NCI-H748 (cell line): ENCODE data around the gene ARHGEF3.

Experiments
- DNase-seq: peaks from one replicate; lab custom pipeline; 2025; ENCODE audit not compliant: unreplicated experiment; lab: John Stamatoyannopoulos, UW

ARHGEF3 gene

GRCh38 chr3:56823984-56824703 is 22.4 kb upstream of the ARHGEF3 start:
- DNase-seq: no peak

GRCh38 chr3:56823421-56823926 is 21.7 kb upstream of the ARHGEF3 start:
- DNase-seq: no peak

DNA sequence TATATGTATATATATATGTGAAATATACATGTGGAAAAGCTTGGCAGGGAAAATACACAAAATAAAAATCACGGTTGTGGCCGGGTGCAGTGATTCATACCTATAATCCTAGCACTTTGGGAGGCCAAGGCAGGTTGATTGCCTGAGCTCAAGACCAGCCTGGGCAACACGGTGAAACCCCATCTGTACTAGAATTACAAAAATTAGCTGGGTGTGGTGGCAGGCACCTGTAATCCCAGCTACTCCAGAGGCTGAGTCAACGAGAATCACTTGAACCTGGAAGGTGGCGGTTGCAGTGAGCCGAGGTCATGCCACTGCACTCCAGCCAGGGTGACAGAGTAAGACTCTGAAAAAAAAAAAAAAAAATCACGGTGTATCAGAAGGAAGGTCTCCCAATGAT is 20.8 kb upstream of the ARHGEF3 start:
- DNase-seq: peak; percentile 25

DNA sequence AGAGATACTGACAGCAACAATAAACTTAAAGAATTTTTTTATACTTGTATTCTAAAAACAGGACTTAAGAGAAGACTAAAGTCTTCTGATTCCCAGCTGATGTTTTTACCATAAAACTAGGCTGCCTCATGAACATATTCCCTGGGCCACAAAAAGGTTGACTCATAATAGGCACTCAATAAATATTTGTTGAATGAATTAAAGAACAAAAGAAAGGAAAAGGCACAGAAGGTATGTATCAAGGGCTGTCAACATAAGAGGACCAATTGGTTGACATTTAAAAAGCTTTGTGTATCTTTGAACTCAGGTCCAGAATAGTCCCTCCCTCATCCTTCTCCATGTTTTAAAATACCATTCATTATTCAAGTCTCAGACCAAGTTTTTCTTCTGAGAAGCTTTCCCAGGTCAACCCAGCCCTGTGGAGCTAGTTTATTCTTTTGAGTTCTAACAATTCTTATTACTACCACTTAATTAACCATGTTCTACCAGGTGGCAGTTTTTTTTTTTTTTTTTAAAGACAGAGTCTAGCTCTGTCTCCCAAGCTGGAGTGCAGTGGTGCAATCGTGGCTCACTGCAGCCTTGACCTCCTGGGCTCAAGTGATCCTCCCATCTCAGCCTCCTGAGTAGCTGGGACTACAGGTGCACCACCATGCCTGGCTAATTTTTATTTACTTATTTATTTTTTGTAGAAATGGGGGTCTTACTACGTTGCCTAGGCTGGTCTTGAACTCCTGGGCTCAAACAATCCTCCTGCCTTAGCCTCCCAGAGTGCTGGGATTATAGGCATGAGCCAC is 17.5 kb upstream of the ARHGEF3 start:
- peak; percentile 79 for DNase-seq

DNA sequence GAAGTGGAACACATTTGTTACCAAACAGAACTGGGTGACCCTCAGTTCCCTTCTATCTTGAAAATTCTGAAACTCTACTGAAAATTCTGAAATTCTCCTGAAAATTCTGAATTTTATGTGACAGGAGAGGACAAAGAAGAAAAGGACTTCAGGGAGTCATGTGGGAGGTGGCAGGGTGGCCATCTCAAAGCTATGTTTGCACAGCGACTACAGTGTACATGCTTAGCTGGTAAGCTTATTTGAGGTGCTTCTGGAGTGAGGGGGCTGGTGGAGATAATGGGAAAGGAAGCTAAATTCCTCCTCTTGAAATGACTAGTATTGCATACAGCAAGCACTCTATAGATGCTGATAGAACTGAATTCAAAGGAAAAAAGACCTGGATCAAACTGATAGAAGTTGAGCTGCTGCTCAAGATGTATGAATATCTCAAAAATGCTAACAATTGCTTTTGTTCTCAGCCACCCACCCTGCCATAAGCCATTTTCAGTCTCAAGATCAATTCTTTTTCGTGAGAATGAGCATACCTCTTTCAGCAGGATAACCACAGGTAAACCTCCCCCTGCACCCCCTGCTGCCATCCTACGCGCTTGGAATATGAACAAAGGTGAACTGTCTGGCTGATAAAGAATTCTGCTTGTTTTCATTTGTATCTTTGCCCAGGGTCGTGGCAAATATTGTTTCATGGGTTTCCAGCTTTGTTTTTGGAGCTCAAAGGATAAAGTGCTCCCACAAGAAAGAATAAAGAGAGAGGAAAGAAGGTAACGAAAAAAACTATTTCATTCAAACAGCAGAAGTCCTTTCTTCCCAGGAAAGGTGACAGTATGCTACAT is 16.6 kb upstream of the ARHGEF3 start:
- DNase-seq: peak; percentile 52

GRCh38 chr3:56817646-56818045 is 15.9 kb upstream of the ARHGEF3 start:
- DNase-seq: no peak

GRCh38 chr3:56816061-56816460 is 14.3 kb upstream of the ARHGEF3 start:
- no peak for DNase-seq

DNA sequence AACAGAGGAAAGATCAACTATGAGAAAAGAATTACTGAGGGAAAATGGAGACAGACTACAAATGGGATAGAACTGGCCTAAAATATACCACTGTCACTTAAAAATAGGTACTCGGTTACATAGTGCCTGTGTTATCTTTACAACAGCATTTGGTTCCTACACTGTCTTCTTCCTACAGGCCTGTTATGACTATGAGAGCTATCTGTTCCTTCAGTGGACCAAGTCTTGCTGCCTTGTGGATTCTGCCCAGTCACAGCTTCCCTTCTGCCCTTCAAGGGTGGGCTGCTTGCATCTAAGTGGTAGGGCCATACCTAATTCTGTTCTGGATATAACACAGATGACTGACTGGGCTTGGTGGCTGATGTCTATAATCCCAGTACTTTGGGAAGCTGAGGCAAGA is 13.8 kb upstream of the ARHGEF3 start:
- no peak for DNase-seq

DNA sequence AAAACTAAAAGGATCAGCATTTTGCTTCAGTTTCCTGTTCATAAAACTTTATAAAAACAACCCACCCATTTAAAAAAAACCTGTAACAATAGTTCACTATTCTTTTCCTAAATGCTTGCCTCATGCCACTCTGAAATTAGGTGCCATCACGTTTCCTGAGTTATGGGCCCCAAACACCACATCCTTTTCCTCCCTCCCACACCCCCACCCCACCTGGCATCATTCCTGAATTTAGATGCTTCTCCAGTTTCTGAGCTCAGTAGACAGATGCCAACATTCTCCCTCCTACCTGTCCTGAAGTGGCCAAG is 11.9 kb upstream of the ARHGEF3 start:
- DNase-seq: no peak

DNA sequence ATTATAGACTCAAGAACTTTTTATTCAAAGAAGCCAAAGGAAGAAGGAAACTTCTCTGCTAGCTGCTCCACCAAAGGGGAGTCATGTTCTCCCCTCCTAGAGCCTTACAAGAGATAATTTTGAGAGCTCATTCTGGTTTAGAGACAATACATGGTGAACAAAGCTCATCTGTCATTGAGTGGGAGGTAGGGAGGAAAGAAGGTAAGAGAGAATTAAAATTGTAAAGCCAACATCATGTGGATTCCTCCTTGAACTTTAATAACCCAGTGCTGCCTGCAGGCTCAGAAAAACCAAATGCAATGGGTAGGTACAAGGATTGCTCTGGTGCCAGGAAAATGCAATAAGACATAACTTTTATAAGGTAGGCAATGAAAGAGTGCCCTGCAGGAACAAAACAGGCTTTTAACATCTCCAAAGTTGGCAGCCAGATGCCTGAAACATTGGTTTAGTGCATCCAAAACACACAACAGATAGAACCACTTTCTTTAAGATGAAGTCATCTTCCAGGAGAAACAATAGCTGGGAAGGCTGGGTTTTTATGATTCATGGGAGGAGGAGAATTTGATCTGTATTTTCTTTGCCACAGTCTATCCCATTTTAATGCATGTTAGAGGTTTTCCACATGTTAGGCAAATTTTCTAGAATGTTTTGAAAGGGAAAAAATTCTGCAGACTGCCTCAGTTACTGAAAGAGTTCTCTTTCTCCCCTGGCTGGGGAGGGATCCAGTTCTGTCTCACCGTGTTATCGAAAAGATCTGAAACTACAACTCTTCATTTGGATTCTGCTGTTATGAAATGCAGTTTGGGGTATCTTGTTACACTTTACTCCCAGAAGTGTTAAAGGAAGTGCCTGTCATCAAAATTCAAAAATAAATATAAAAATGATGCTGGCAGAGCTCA is 11.3 kb upstream of the ARHGEF3 start:
- DNase-seq: no peak

DNA sequence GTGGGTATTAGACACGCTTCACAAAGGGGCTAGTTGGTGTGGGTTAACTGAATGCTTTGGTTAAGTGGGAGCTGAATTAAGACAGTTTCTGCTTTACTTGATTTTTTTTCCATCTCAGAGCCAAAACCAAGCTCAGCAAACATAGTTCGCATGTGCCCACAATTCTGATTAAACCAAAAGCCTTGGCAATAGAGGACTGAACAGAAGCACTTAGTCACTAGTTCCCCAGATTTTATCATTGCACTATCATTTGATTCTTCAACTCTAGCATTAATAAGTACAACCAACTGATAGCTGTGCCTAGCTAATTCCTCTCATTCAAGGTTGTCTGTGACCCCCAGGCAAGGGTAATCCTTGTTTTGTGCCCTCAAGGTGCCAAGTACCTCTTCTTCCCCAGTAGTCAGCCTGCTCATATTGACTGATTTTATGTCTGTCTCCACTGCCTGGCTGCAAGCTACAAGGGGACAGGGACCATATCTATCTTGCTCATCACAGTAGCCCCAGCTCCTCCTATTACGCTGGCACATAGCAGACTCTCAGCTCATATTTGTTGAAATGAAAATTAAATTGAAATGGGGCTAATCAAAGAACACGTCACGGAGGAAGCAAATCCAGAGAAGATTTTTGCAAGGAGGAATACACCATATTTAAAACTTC is 9.9 kb upstream of the ARHGEF3 start:
- no peak for DNase-seq

- peak; percentile 36 for DNase-seq
Measured at GRCh38 chr3:56810577-56811545, 9.1 kb upstream of the ARHGEF3 start.

- no peak for DNase-seq
Measured at GRCh38 chr3:56806407-56806806, 4.7 kb upstream of the ARHGEF3 start.

GRCh38 chr3:56802790-56803189 is 1.0 kb upstream of the ARHGEF3 start:
- no peak for DNase-seq

DNA sequence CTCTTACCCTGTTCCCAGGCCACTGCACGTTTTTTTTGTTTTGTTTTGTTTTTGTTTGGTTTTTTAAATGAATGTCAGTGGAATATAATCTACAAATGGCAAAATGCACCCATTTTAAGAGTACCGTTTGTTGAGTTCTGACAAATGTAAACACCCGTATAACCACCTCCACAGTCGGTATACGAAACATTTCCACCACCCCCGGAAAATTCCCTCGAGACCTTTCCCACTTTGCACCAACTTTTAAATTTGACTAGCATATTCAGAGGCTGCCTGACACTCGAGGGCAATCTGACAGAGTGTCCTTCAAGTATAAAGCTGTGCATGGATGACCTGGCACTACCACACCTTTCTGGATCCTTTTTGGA is 613 bp upstream of the ARHGEF3 start:
- no peak for DNase-seq

GRCh38 chr3:56800832-56801661 is 702 bp downstream of the ARHGEF3 start:
- DNase-seq: peak; percentile 38

GRCh38 chr3:56800130-56800831 is 1.5 kb downstream of the ARHGEF3 start:
- DNase-seq: no peak
